HepG2 (cell line): ENCODE data around the gene PLD4. TPM values are rescaled to one million over a fixed set of nuclear protein-coding genes. Genes with fewer than 3 reads are reported as not detected.

ENCODE experiments used
- ATAC-seq: fragments of 200-7000 bp; cut with Tn5 transposase; 3 replicates; pipeline ENCODE4 v1.9.1; 2020; ENCODE audit warnings: mild to moderate bottlenecking, moderate library complexity
- BruUV-seq: library from RNA; stranded (reverse); fragments of 400-500 nt; replicated peaks from 2 replicates; lab custom pipeline; 2021; lab: Mats Ljungman, UMichigan
- CTCF ChIA-PET: fragments of 300-600 bp; formaldehyde crosslinking; extraction: SDS; loops from one replicate; lab custom pipeline; 2021; ENCODE audit warnings: low total read pairs, inconsistent platforms, low intra/inter-chr PET ratio; lab: Yijun Ruan, JAX
- POLR2A ChIA-PET: fragments of 350-600 bp; sonication (Branson Sonifier 250); formaldehyde crosslinking; loops from one replicate; lab custom pipeline; 2020; ENCODE audit warnings: antibody characterized with exemption, inconsistent platforms; lab: Yijun Ruan, JAX
- DNase-seq: peaks from one replicate; pipeline ENCODE4 v3.0.0-alpha.2; 2015; ENCODE audit warnings: low spot score
- FAIRE-seq: peaks from 3 replicates; lab custom pipeline; 2011; peaks lifted over from hg19 to GRCh38; lab: Jason Lieb, UNC
- H2AFZ ChIP-seq: one replicate; pipeline ENCODE4 v1.6.1; 2011; ENCODE audit warnings: low read length, inconsistent platforms
- H3K27ac ChIP-seq: fragments of 300-600 bp; 3 replicates; pipeline ENCODE4 v1.8.0; 2011; ENCODE audit warnings: mixed run types, mild to moderate bottlenecking, mixed read lengths, low read length, inconsistent platforms; ENCODE audit not compliant: insufficient read depth; ENCODE audit errors: extremely low read length
- H3K27me3 ChIP-seq, 2 experiments: fragments of 200-600 bp in 1 of 2; 2 replicates in 1 of 2; 3 replicates in 1 of 2; pipeline versions ENCODE4 v1.6.0 to v1.8.0; 2011; ENCODE audit warnings: low read length in 2 of 2, mild to moderate bottlenecking in 2 of 2, moderate library complexity in 2 of 2, inconsistent platforms in 1 of 2; ENCODE audit not compliant: insufficient read depth in 2 of 2, control insufficient read depth in 1 of 2
- H3K36me3 ChIP-seq, 2 experiments: fragments of 200-600 bp in 1 of 2; replicated peaks in 1 of 2; 2 replicates in 1 of 2; 3 replicates in 1 of 2; pipeline versions ENCODE4 v1.5.1 to v1.8.0; 2011; ENCODE audit warnings: low read length in 2 of 2, inconsistent platforms in 1 of 2; ENCODE audit not compliant: insufficient read depth in 2 of 2, control insufficient read depth in 1 of 2
- H3K4me1 ChIP-seq: 2 replicates; pipeline ENCODE4 v1.5.1; 2012; ENCODE audit warnings: low read length, inconsistent platforms; ENCODE audit not compliant: insufficient read depth
- H3K4me2 ChIP-seq: 2 replicates; pipeline ENCODE4 v1.6.0; 2011; ENCODE audit warnings: low read depth, low read length, inconsistent platforms
- H3K4me3 ChIP-seq, 3 experiments: fragments of 200-600 bp in 1 of 3; sonication (generic), shearing (Covaris generic) in 1 of 3; replicated peaks in 1 of 3; 2 replicates each; pipeline ENCODE4 v1.5.1; 2011 to 2016; ENCODE audit warnings: low read length in 3 of 3, inconsistent platforms in 2 of 3, low read depth in 2 of 3, mild to moderate bottlenecking in 2 of 3, control low read depth in 1 of 3, mixed read lengths in 1 of 3; ENCODE audit not compliant: insufficient read depth in 1 of 3
- H3K79me2 ChIP-seq: one replicate; pipeline ENCODE4 v1.6.1; 2011; ENCODE audit warnings: low read length, inconsistent platforms; ENCODE audit not compliant: insufficient read depth
- H3K9ac ChIP-seq: 2 replicates; pipeline ENCODE4 v1.6.0; 2011; ENCODE audit warnings: mild to moderate bottlenecking, low read depth, low read length, inconsistent platforms; ENCODE audit not compliant: insufficient read depth
- H3K9me3 ChIP-seq: 2 replicates; pipeline ENCODE4 v1.5.1; 2012; ENCODE audit warnings: mild to moderate bottlenecking, low read length
- H4K20me1 ChIP-seq: 2 replicates; pipeline ENCODE4 v1.6.0; 2011; ENCODE audit warnings: inconsistent platforms, mild to moderate bottlenecking, low read length, moderate library complexity; ENCODE audit not compliant: insufficient read depth
- FOXJ3 ChIP-seq: sonication (generic); formaldehyde crosslinking; IDR thresholded peaks from 2 replicates; pipeline ENCODE4 v1.4.0; 2020; ENCODE audit warnings: missing genetic modification reagents, mild to moderate bottlenecking, borderline replicate concordance
- JUNB ChIP-seq: sonication (generic); formaldehyde crosslinking; IDR thresholded peaks from 2 replicates; pipeline ENCODE4 v1.8.0; 2022; ENCODE audit warnings: missing genetic modification reagents, mild to moderate bottlenecking, borderline replicate concordance
- NR2C2 ChIP-seq: sonication (generic); formaldehyde crosslinking; IDR thresholded peaks from 2 replicates; pipeline ENCODE4 v1.4.0; 2020; ENCODE audit warnings: missing genetic modification reagents, mild to moderate bottlenecking, moderate library complexity, borderline replicate concordance
- POLR2A ChIP-seq, 2 experiments: IDR thresholded peaks; 2 replicates each; pipeline ENCODE4 v1.6.1; 2011; ENCODE audit warnings: low read depth in 2 of 2, low read length in 2 of 2, mild to moderate bottlenecking in 1 of 2, moderate library complexity in 1 of 2; ENCODE audit not compliant: insufficient read depth in 1 of 2
- SAFB2 ChIP-seq: sonication (generic); formaldehyde crosslinking; IDR thresholded peaks from 2 replicates; pipeline ENCODE4 v1.5.1; 2020; ENCODE audit warnings: missing genetic modification reagents, low read depth, mild to moderate bottlenecking, borderline replicate concordance
- SMYD3 ChIP-seq: sonication (generic); formaldehyde crosslinking; IDR thresholded peaks from 2 replicates; pipeline ENCODE4 v1.8.1; 2023; ENCODE audit warnings: mild to moderate bottlenecking, missing genetic modification reagents
- SP4 ChIP-seq: sonication (generic); formaldehyde crosslinking; IDR thresholded peaks from 2 replicates; pipeline ENCODE4 v1.8.1; 2023; ENCODE audit warnings: mild to moderate bottlenecking, missing genetic modification reagents
- ZNF235 ChIP-seq: sonication (generic); formaldehyde crosslinking; IDR thresholded peaks from 2 replicates; pipeline ENCODE4 v1.8.1; 2023; ENCODE audit warnings: mild to moderate bottlenecking, missing genetic modification reagents, borderline replicate concordance
- ZNF503 ChIP-seq: sonication (generic); formaldehyde crosslinking; IDR thresholded peaks from 2 replicates; pipeline ENCODE4 v1.4.0; 2020; ENCODE audit warnings: missing genetic modification reagents
- ZNF530 ChIP-seq: sonication (generic); formaldehyde crosslinking; IDR thresholded peaks from 2 replicates; pipeline ENCODE4 v1.5.0; 2020; ENCODE audit warnings: low read depth, mild to moderate bottlenecking, missing genetic modification reagents
- ZNF670 ChIP-seq: sonication (generic); formaldehyde crosslinking; IDR thresholded peaks from 2 replicates; pipeline ENCODE4 v1.8.0; 2022; ENCODE audit warnings: mild to moderate bottlenecking, missing genetic modification reagents, borderline replicate concordance
- WGBS: methylation state at CpG from one replicate; pipeline ENCODE4 v1.1.6; 2017; ENCODE audit warnings: low lambda C conversion rate; 5-methylcytosine and 5-hydroxymethylcytosine counted together
- in situ Hi-C: cut with HindIII; loops from 2 replicates; pipeline ENCODE4 v1.10.0; 2017; ENCODE audit warnings: low pct_unique_long_range_greater_than_20kb; ENCODE audit not compliant: extremely low pct_ligation_motif_present
- intact Hi-C: fragments of 100-400 bp; cut with micrococcal nuclease; formaldehyde crosslinking; loops from one replicate; pipeline ENCODE4 v1.10.0; 2022; ENCODE audit not compliant: unreplicated experiment
- polyA plus RNA-seq, 8 experiments: library from polyadenylated mRNA; depleted of rRNA in 3 of 8; stranded (reverse) in 7 of 8; unstranded in 1 of 8; fragments of >200 nt; fragmentation: Illumina TruSeq in 4 of 8; extraction: Trizol in 4 of 8; gene quantifications; 2 replicates each; pipeline versions ENCODE4 v1.2.1 to v1.2.3, GENCODE V29; 2011 to 2016; ENCODE audit warnings: low read depth in 4 of 8, missing spikeins in 1 of 8, mixed read lengths in 1 of 8; ENCODE audit not compliant: insufficient read depth in 1 of 8
- total RNA-seq, 5 experiments: library from RNA; depleted of rRNA; stranded (reverse); fragments of >200 nt; fragmentation: Illumina TruSeq; extraction: Trizol; gene quantifications; 2 replicates each; pipeline ENCODE4 v1.2.3, GENCODE V29; 2016; ENCODE audit warnings: low read depth in 1 of 5

The PLD4 gene
- total and polyA plus RNA-seq, 2 of the 13 experiments (the other 11 are each of a cell fraction or from before 2014, with no cell fraction given) = not detected

GRCh38 chr14:104885973-104886689, 38.5 kb upstream of the PLD4 start (continued):
- TF ChIP-seq ZNF503 (CRISPR knock-in tag) (no peak), SMYD3 (CRISPR knock-in tag) (no peak), SAFB2 (CRISPR knock-in tag) (no peak)
- TF ChIP-seq, all 625 proteins: peak for 0

- POLR2A ChIA-PET = interaction anchor here (1.1 kb wide), 1 partner anchor 10 kb away, joined by 3 read pairs; no protein-coding TSS in a partner anchor
- H3K36me3 ChIP-seq = peaks cover 4 to 7% of the 10 kb centered on the region in 2 experiments; a peak in 2 of 5 replicates
- BruUV-seq = no TSS peak
These were observed 37.7 kb upstream of the PLD4 start for GRCh38 chr14:104886690-104887622.

More at GRCh38 chr14:104886690-104887622, 37.7 kb upstream of the PLD4 start:
- intact Hi-C loops (no loop called here), in situ Hi-C loops (no loop called here)
- Histone ChIP-seq H3K4me1 (no peaks in the 10 kb centered on the region), H3K27ac (no peak overlapping the region), H2AFZ (no peak overlapping the region), H3K9me3 (no peaks in the 10 kb centered on the region), H3K4me2 (no peak overlapping the region), H3K4me3 (no peak overlapping the region), H3K27me3 (no peaks in the 10 kb centered on the region), H3K9ac (no peak overlapping the region), H4K20me1 (no peaks in the 10 kb centered on the region), H3K79me2 (no peaks in the 10 kb centered on the region)
- FAIRE-seq (no peak), DNase-seq (no peak), ATAC-seq (no peak)
- CTCF ChIA-PET = no interaction called here
- TF ChIP-seq SP4 (CRISPR knock-in tag) = no peak
- TF ChIP-seq FOXJ3 = no peak
- TF ChIP-seq ZNF235 (CRISPR knock-in tag) = no peak
- TF ChIP-seq ZNF530 (CRISPR knock-in tag) = no peak
- TF ChIP-seq NR2C2 (CRISPR knock-in tag) = no peak
- TF ChIP-seq ZNF670 (CRISPR knock-in tag) = no peak
- TF ChIP-seq POLR2A (IDR thresholded peaks at IDR 0.05; ENCODE audit: insufficient read depth in 1 of 2, low read depth in 2 of 2, low read length in 2 of 2) = no peak
- no peak for TF ChIP-seq JUNB (CRISPR knock-in tag)
- 97% methylated on average over 6 of the region's 59 CpGs for WGBS
